AG08396 (cell line): ENCODE measurements around the gene SLC15A2.
A peak's percentile ranks its signal among the peaks of the same experiment; 100 is the strongest.
"Not testable (repeated sequence)": the region's sequence is repeated elsewhere in the genome, so short reads cannot be mapped to it uniquely, and the experiment has no call there.

Source experiments
- DNase-seq: peaks from one replicate; pipeline ENCODE4 v3.0.0; 2012; ENCODE audit warnings: low spot score, mixed read lengths

Gene SLC15A2

GRCh38 chr3:121894301-121894990 lies at the start of gene SLC15A2:
Gene SLC15A2 (plus strand): TSS chr3:121894401. CDS start chr3:121894477, 76 bp downstream.
- DNase-seq = no peak

DNA sequence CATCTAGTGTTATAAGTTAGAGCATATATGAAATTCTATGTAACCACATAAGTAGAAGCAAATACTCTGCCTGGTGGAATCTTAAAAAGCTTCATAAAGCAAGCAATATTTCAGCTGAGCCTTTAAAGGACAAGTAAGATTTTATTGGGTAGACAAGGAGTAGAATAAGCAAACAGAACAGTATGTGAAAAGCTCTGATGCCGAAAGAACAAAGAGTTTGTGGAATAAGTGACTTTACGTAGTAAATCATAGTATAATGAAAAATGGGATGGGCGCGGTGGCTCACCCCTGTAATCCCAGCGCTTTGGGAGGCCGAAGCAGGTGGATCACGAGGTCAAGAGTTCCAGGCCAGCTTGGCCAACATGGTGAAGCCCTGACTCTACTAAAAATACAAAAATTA lies 49.3 kb upstream of the SLC15A2 start:
- DNase-seq = no peak

DNA sequence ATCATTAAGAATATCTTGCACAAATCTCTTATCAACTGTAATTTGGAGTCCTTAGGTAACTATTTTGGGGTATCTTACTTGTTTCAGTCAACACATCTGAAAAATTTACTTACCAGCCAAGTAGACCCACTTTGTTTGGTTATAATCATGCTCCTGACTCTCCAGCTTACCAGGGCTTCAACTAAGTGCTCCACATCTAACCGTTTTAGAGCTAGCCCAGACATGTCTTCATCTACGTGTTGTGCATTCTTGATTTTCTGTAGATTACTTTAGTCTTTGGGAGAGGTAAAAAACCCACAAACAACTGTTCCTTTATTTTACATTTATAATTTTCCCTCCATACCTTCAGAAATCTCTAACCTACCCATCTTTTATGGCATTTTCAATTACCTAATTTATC lies 41.9 kb upstream of the SLC15A2 start:
- DNase-seq = no peak

DNA sequence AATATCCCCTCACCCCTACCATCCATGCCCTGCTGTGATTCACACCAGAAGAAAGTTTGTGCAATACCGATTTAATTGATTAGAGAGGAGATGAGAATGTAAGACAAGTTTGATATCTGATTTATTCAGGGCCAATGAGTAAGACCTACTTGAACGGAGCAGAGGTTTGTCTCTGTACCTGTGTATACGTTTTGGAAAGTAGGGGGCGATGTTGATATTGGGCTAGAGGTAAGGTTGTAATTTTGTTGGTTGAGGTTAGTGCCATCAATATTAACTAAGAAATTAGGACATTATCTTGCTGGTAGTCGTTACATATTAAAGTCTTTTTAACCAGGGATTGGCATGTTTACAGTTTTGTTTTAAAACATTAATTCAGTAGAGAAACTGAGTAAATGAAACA lies 38.6 kb upstream of the SLC15A2 start:
- no peak for DNase-seq

GRCh38 chr3:121857778-121858177 lies 36.4 kb upstream of the SLC15A2 start:
- DNase-seq = not testable (repeated sequence)

GRCh38 chr3:121863247-121863646 lies 31.0 kb upstream of the SLC15A2 start:
- DNase-seq = not testable (repeated sequence)

- DNase-seq = no peak
Observed at GRCh38 chr3:121863801-121864200, 30.4 kb upstream of the SLC15A2 start.

- DNase-seq = no peak
Observed at GRCh38 chr3:121869736-121870135, 24.5 kb upstream of the SLC15A2 start.

DNA sequence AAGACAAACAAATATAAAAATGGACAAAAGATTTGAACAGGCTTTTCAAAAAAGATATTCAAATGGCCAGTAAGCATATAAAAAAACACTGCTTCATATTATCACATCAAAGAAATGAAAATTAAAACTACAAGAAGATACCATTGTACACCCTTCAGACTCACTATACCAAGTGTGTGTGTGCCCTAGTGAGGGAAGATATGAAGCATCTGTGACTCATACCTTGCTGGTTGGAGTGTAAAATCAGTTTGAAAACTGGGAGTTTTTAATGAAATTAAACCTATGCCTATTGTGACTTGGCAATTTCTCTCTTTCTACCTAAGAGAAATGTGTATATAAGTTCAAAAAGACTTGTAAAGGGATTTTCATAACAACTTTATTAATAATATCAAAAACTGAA lies 23.5 kb upstream of the SLC15A2 start:
- no peak for DNase-seq

- no peak for DNase-seq
Observed at GRCh38 chr3:121871430-121871829, 22.8 kb upstream of the SLC15A2 start.

DNA sequence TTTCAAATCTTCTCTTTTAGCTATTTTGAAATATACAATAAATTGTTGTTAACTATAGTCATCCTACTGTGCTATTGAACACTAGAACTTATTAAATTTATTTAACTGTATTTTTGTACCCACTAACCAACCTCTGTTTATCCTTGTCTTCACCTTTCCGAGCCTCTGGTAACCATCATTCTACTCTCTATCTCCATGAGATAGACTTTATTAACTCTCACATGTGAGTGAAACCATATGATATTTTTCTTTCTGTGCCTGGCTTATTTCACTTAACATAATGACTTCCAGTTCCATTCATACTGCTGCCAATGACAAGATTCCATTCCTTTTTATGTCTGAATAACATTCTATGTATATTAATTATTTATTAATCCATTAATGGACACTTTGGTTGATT lies 15.8 kb upstream of the SLC15A2 start:
- DNase-seq = no peak

- peak; percentile 11 for DNase-seq
Observed at GRCh38 chr3:121883507-121883906, 10.7 kb upstream of the SLC15A2 start.

GRCh38 chr3:121885386-121885785 lies 8.8 kb upstream of the SLC15A2 start:
- DNase-seq = no peak

DNA sequence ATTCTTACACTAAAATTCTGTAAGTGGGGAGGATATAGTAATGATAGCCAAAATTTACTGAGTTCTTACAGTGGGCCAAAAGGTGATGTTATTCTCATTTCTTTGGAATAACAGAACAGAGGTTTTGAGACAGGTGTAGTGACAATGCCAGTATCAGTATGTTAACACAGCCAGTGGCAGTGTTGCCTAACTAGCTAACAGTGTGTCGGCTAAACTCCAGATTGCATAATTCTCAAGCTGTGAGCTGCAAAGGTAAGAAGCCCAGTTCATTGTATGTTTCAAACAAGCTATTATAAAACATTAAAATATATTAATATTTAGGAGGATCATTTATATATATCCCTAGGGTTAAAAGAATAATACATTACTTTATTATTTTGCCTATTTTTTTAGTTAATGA lies 920 bp downstream of the SLC15A2 start:
- no peak for DNase-seq

DNA sequence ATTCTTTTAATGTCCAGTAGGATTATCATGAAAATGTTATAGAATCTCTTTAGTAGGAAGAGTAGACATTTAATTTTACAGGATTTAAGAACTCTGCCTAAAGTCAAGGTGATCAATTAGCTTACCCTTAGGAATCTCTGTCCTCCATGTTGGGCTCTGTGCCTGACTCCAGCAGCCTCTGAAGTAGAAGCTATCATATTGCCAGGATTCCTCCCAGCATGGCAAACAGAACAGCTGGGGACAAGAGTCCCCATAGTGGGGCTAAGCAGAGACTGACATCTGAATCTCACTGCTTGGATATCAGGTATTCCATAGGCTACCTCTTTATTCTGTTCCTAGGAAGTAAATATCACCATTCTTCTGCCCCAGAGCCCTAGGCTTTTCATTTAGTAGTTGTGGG lies 1.5 kb downstream of the SLC15A2 start:
- no peak for DNase-seq

GRCh38 chr3:121896823-121897222 lies 2.6 kb downstream of the SLC15A2 start:
- DNase-seq = no peak

DNA sequence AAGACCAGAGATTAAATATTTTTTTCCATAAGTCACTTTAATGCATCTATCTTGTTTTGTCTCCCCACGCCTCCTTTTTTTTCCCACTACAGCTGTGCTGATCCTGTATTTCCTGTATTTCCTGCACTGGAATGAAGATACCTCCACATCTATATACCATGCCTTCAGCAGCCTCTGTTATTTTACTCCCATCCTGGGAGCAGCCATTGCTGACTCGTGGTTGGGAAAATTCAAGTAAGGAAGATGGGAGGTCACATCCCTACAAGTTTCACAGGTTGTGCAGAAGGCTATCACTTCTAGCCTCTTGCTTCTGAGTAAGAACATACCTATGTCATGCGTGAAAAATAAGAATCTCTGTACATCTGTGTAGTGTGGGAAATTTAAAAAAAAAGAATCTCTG lies 3.1 kb downstream of the SLC15A2 start:
- DNase-seq = no peak

- DNase-seq = no peak
Observed at GRCh38 chr3:121913305-121913990, 19.2 kb downstream of the SLC15A2 start.

DNA sequence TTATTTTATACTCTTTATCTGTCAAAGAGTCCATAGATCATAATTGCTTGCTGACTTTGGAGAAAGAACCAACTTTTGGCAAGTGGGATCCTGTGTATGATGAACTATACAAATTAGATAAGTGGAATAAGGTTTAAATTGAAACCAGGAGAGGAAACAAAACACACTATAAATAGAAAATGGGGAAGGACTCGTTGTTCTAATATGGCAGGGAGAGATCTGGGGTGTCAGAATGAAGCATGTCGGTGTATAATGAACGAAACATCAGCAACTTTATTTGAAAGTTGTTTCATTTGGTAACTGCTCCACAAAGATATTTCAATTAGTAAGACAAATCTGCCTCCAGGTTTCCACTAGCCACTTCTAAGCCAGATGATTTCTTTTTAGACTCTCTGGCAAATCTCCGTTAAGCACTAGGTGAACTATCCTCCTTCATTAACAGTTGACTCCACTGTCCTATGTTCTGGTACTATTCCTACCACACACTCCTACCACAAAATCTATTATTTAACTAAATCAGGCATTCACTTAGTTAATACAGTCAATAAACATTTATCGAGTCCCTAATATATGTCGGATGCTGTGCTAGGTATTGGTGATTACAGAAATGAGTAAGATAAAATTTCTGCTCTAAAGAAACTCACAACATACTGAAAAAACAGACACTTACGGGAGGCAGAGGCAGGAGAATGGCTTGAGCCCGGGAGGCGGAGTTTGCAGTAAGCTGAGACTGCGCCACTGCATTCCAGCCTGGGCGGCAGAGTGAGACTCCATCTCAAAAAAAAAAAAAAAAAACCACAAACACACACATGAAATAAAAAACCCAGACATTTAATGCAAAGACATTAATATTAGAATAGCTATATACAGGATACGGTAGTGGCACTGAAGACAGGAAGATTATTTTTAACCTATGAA lies 20.1 kb downstream of the SLC15A2 start:
- DNase-seq = no peak

- no peak for DNase-seq
Observed at GRCh38 chr3:121916189-121916588, 22.0 kb downstream of the SLC15A2 start.

GRCh38 chr3:121918779-121919483 lies 24.7 kb downstream of the SLC15A2 start:
- peak; percentile 64 for DNase-seq

DNA sequence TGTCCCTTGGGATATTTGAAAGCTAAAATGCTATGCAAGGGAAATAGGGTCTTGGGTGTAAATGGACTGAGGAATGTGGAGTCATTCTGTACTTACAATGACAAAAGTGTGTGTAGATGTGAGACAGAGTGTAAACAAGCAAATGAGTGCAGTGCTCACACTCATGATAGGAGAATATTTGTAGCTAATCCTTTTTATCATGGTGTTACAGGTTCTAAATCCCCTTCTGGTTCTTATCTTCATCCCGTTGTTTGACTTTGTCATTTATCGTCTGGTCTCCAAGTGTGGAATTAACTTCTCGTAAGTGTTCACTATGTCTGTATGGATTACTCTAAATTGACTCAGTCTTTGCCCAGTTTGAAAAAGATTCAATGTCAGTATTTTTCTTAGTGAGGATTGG lies 30.5 kb downstream of the SLC15A2 start:
- no peak for DNase-seq
